H1 (cell line): ENCODE measurements around the gene NBPF4.

Source experiments
- CHD2 ChIP-seq: IDR thresholded peaks from 2 replicates; pipeline ENCODE4 v1.6.1; 2012; ENCODE audit warnings: low read length, improper control_type of control experiment
- GTF2F1 ChIP-seq: IDR thresholded peaks from 2 replicates; pipeline ENCODE4 v1.6.1; 2012; ENCODE audit warnings: low read depth, low read length, improper control_type of control experiment, borderline replicate concordance
- HDAC2 ChIP-seq, 2 experiments: fragments of 300-600 bp in 1 of 2; sonication (generic) in 1 of 2; IDR thresholded peaks; 2 replicates each; pipeline ENCODE4 v1.6.1; 2011 to 2012; ENCODE audit warnings: low read depth in 2 of 2, low read length in 2 of 2, mild to moderate bottlenecking in 2 of 2, moderate library complexity in 2 of 2, borderline replicate concordance in 1 of 2, inconsistent platforms in 1 of 2
- TCF12 ChIP-seq: IDR thresholded peaks from 2 replicates; pipeline ENCODE4 v1.6.1; 2011; ENCODE audit warnings: low read depth, mild to moderate bottlenecking, low read length
- TEAD4 ChIP-seq: IDR thresholded peaks from 2 replicates; pipeline ENCODE4 v1.6.1; 2012; ENCODE audit warnings: low read depth, low read length, inconsistent platforms, mixed read lengths

DNA sequence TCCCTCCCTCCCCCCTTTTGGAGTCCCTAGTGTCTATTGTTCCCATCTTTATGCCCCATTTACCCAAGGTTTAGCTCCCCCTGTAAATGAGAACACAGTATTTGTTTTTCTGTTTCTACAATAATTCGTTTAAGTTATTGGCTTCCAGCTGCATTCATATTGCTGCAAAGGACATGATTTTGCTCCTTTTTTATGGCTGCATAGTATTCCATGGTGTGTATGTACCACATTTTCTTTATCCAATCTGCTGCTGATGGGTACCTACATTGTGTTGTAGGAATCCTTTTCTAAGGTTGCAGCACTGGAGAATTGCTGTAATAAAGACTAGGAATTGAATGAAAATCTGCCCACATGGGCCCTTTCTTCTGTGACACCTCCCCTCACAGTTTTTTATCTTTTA is 50.5 kb downstream of the NBPF4 start:
- TF ChIP-seq CHD2 (no peak), GTF2F1 (no peak), TCF12 (no peak), HDAC2 (IDR thresholded peaks at IDR 0.05; ENCODE audit: borderline replicate concordance in 1 of 2, low read depth in 2 of 2, low read length in 2 of 2) (no peak), TEAD4 (no peak)
